SU-DHL-6 (cell line): ENCODE data around the gene ZBTB16.

Source experiments
- H2AFZ ChIP-seq: fragments of 200-600 bp; sonication (generic); 2 replicates; pipeline ENCODE4 v1.6.1; 2014; ENCODE audit warnings: low read depth, mild to moderate bottlenecking, moderate library complexity, mixed read lengths, antibody characterized with exemption, low read length; ENCODE audit not compliant: severe bottlenecking
- H3F3A ChIP-seq: fragments of 200-600 bp; shearing (Covaris generic); 2 replicates; pipeline ENCODE4 v1.6.0; 2016; ENCODE audit warnings: antibody characterized with exemption, mild to moderate bottlenecking; ENCODE audit not compliant: insufficient read depth
- H3K27ac ChIP-seq: fragments of 200-600 bp; sonication (generic); 2 replicates; pipeline ENCODE4 v1.5.1; 2016; ENCODE audit warnings: low read depth, mild to moderate bottlenecking, low read length, moderate library complexity, mixed read lengths
- H3K27me3 ChIP-seq: fragments of 200-600 bp; sonication (generic), shearing (Covaris generic); 2 replicates; pipeline ENCODE4 v1.6.0; 2014; ENCODE audit warnings: mild to moderate bottlenecking, low read length
- H3K36me3 ChIP-seq: fragments of 200-600 bp; sonication (generic); 2 replicates; pipeline ENCODE4 v1.6.1; 2014; ENCODE audit warnings: mild to moderate bottlenecking, low read length, mixed read lengths
- H3K4me2 ChIP-seq: fragments of 300-600, 200-600 bp; shearing (Covaris generic), sonication (generic); 2 replicates; pipeline ENCODE4 v1.6.0; 2014; ENCODE audit warnings: low read length, low read depth, mild to moderate bottlenecking; ENCODE audit not compliant: poor library complexity, severe bottlenecking
- H3K4me3 ChIP-seq: fragments of 200-600 bp; sonication (generic); 2 replicates; pipeline ENCODE4 v1.5.1; 2014; ENCODE audit warnings: antibody characterized with exemption, low read length, mild to moderate bottlenecking, mixed read lengths; ENCODE audit not compliant: insufficient read depth, poor library complexity, severe bottlenecking
- H3K79me2 ChIP-seq: fragments of 200-600 bp; sonication (generic); 2 replicates; pipeline ENCODE4 v1.6.1; 2014; ENCODE audit warnings: mild to moderate bottlenecking, low read length, moderate library complexity; ENCODE audit not compliant: insufficient read depth
- H3K9ac ChIP-seq: fragments of 200-600 bp; sonication (generic); 2 replicates; pipeline ENCODE4 v1.7.0; 2014; ENCODE audit warnings: mild to moderate bottlenecking, low read length
- H3K9me2 ChIP-seq: fragments of 200-600 bp; sonication (generic); replicated peaks from 2 replicates; pipeline ENCODE4 v1.6.1; 2014; ENCODE audit warnings: low read length; ENCODE audit not compliant: insufficient read depth
- H3K9me3 ChIP-seq: fragments of 200-600 bp; sonication (generic); 2 replicates; pipeline ENCODE4 v1.6.1; 2014; ENCODE audit warnings: low read length, mixed read lengths; ENCODE audit not compliant: insufficient read depth
- H4K20me1 ChIP-seq: fragments of 200-600 bp; sonication (generic); 2 replicates; pipeline ENCODE4 v1.6.1; 2014; ENCODE audit warnings: low read depth, mild to moderate bottlenecking, antibody characterized with exemption, low read length, moderate library complexity, mixed read lengths
- CTCF ChIP-seq: fragments of 200-600 bp; sonication (generic); IDR thresholded peaks from one replicate; pipeline ENCODE4 v1.5.1; 2017; ENCODE audit warnings: antibody characterized with exemption, mild to moderate bottlenecking, low read length, moderate library complexity; ENCODE audit not compliant: insufficient read depth, poor library complexity, severe bottlenecking
- EZH2phosphoT487 ChIP-seq: fragments of 200-600 bp; sonication (generic), shearing (Covaris generic); conservative IDR thresholded peaks from 2 replicates; pipeline ENCODE4 v1.6.1; 2018; ENCODE audit warnings: mild to moderate bottlenecking, antibody characterized with exemption, low read length, moderate library complexity, mixed read lengths

The ZBTB16 gene

GRCh38 chr11:114190630-114191029 is 131.1 kb downstream of the ZBTB16 start:
- no peaks in the 10 kb centered on the region for H3F3A ChIP-seq
- H3K27me3 ChIP-seq, result no peaks in the 10 kb centered on the region
- H4K20me1 ChIP-seq, result no peaks in the 10 kb centered on the region
- no peak overlapping the region for H3K27ac ChIP-seq
- TF ChIP-seq EZH2phosphoT487, result no peak
- no peak for TF ChIP-seq CTCF
- no peak overlapping the region for H3K9ac ChIP-seq
- no peaks in the 10 kb centered on the region for H3K9me3 ChIP-seq
- no peak overlapping the region for H2AFZ ChIP-seq
- no peak overlapping the region for H3K4me2 ChIP-seq
- H3K9me2 ChIP-seq, result no peaks in the 10 kb centered on the region
- H3K4me3 ChIP-seq, result no peak overlapping the region
- H3K79me2 ChIP-seq, result no peaks in the 10 kb centered on the region
- no peaks in the 10 kb centered on the region for H3K36me3 ChIP-seq

DNA sequence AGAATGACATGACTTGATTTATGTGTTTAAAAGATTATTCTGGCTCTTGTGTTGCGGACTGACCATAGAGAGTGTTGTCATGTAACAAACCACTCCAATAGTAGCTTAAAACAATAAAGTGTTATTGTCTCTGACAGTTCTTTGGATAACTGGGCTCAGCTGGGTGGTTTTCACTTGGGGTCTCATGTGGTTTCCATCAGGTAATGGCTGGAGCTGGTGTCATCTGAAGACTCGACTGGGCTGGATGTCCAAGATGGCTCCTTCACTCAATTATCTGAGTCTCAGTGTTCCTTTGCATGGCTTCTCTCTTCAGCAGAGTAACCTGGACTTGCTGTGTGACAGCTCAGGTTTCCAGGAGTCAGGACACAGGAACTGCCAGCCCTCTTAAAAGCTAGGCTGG is 132.4 kb downstream of the ZBTB16 start:
- H3K27ac ChIP-seq, result no peak overlapping the region
- H3K9ac ChIP-seq, result no peak overlapping the region
- H3K4me2 ChIP-seq, result no peak overlapping the region
- H3K27me3 ChIP-seq, result no peaks in the 10 kb centered on the region
- no peaks in the 10 kb centered on the region for H3K9me2 ChIP-seq
- H3K4me3 ChIP-seq, result no peak overlapping the region
- H2AFZ ChIP-seq, result no peak overlapping the region
- no peaks in the 10 kb centered on the region for H3K79me2 ChIP-seq
- TF ChIP-seq CTCF, result no peak
- H4K20me1 ChIP-seq, result no peaks in the 10 kb centered on the region
- no peaks in the 10 kb centered on the region for H3F3A ChIP-seq
- H3K9me3 ChIP-seq, result no peaks in the 10 kb centered on the region
- H3K36me3 ChIP-seq, result no peaks in the 10 kb centered on the region

GRCh38 chr11:114192841-114193389 is 133.4 kb downstream of the ZBTB16 start:
- H3K4me3 ChIP-seq, result no peak overlapping the region
- no peaks in the 10 kb centered on the region for H3K79me2 ChIP-seq
- H4K20me1 ChIP-seq, result no peaks in the 10 kb centered on the region
- no peaks in the 10 kb centered on the region for H3K9me2 ChIP-seq
- H3K27me3 ChIP-seq, result no peaks in the 10 kb centered on the region
- H2AFZ ChIP-seq, result no peak overlapping the region
- no peaks in the 10 kb centered on the region for H3K36me3 ChIP-seq
- H3K27ac ChIP-seq, result no peak overlapping the region
- no peaks in the 10 kb centered on the region for H3K9me3 ChIP-seq
- no peak overlapping the region for H3K4me2 ChIP-seq
- no peak overlapping the region for H3K9ac ChIP-seq
- no peaks in the 10 kb centered on the region for H3F3A ChIP-seq
- TF ChIP-seq CTCF, result no peak
- TF ChIP-seq EZH2phosphoT487, result no peak
